Endothelial cell of umbilical vein (primary cell): ENCODE measurements around the gene GALNT17.

Experiments
- POLR2A ChIP-seq: IDR thresholded peaks from 2 replicates; pipeline ENCODE4 v1.6.1; 2012; ENCODE audit warnings: low read depth, mild to moderate bottlenecking, control low read depth, low read length
- TF ChIP-seq, protein P1 (sequence below), 2 donors: IDR thresholded peaks; 1 replicate in 1 of 2; 2 replicates in 1 of 2; pipeline ENCODE4 v1.5.1; 2011; ENCODE audit warnings: low read length in 2 of 2, mild to moderate bottlenecking in 2 of 2, moderate library complexity in 2 of 2, control low read depth in 1 of 2, inconsistent platforms in 1 of 2, low read depth in 1 of 2; ENCODE audit not compliant: insufficient read depth in 1 of 2; ENCODE audit errors: extremely low read depth in 1 of 2

DNA sequence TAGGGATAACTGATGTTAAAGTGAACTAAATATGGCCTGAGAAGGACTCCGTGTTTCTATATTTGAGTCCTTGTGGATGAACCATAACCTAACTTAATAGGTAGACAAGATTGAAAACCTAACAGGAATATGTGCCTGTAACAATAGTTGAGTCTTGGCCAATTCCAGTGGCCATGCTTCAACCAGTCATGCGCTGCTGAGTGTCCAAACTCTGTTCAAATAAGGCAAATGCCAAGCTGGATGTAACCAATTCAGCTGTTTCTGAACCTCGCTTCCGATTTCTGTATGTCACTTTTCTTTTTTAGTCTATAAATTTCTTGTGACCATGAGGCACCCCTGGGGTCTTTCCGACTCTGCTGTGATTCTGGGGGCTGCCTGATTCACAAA lies 608.2 kb downstream of the GALNT17 start:
- no peak for TF ChIP-seq POLR2A
- TF ChIP-seq, protein P1, sequence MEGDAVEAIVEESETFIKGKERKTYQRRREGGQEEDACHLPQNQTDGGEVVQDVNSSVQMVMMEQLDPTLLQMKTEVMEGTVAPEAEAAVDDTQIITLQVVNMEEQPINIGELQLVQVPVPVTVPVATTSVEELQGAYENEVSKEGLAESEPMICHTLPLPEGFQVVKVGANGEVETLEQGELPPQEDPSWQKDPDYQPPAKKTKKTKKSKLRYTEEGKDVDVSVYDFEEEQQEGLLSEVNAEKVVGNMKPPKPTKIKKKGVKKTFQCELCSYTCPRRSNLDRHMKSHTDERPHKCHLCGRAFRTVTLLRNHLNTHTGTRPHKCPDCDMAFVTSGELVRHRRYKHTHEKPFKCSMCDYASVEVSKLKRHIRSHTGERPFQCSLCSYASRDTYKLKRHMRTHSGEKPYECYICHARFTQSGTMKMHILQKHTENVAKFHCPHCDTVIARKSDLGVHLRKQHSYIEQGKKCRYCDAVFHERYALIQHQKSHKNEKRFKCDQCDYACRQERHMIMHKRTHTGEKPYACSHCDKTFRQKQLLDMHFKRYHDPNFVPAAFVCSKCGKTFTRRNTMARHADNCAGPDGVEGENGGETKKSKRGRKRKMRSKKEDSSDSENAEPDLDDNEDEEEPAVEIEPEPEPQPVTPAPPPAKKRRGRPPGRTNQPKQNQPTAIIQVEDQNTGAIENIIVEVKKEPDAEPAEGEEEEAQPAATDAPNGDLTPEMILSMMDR (IDR thresholded peaks at IDR 0.05; ENCODE audit: extremely low read depth in 1 of 2, insufficient read depth in 1 of 2, low read depth in 1 of 2, low read length in 2 of 2), result no peak
